D341Med (cell line): Measurements from ENCODE around the gene SPATA31A1.
"Not testable (repeated sequence)": the region's sequence is repeated elsewhere in the genome, so short reads cannot be mapped to it uniquely, and the experiment has no call there.

Source experiments
- DNase-seq: peaks from one replicate; pipeline ENCODE4 v3.0.0; 2012; ENCODE audit warnings: low spot score

The SPATA31A1 gene

GRCh38 chr9:39355369-39355768, at the start of gene SPATA31A1:
Gene SPATA31A1 (plus strand): TSS chr9:39355669. CDS start chr9:39355731, 62 bp downstream.
- DNase-seq, result not testable (repeated sequence)

DNA sequence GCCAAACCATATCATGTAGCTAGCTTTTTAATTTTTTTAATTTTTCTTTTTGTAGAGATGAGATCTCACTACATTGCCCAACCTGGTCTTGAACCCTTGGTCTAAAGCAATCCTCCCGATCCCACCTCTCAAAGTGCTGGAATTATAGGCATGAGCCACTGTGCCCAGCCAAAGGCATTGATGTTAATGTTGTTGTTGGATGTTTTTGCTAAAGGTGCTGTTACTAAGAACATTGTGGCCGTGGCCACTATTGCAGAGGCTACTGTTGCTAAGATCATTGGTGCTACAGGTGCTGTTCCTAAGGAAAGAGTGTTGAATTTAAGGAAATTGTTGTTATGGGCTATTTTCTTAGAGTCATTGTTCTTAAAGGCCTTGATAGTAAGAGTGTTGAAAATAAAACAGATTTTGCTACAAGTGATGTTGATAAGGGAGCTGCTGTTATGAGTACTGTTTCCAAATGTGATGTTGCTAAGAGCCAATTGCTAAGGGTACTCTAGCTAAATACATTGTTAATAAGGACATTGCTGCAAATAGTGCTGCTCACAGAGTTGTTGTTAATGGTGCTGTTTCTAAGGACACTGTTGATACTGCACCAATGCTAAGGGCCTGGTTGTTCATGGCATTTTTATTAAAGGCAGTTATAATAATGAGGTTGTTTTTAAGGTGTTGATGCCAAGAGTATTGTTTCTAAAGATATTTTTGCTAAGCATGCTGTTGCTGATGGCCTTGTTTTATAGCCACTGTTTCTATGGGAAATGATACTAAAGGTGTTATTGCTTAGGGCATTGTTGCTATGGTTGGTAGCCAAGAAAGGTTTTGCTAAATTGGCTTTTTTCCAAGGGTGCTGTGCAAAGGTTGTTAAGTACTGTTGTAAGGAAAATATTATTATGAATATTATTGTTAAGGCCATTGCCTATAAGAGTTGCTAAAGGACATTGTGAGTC, 52.1 kb downstream of the SPATA31A1 start:
- not testable (repeated sequence) for DNase-seq

- DNase-seq, result not testable (repeated sequence)
These were observed 55.9 kb downstream of the SPATA31A1 start for GRCh38 chr9:39411254-39411940.
